HG03064 (cell line): ENCODE results near the gene TTC13.

Source experiments
- ATAC-seq: cut with Tn5 transposase; IDR thresholded peaks from one replicate; pipeline ENCODE4 v1.9.1; 2021; ENCODE audit warnings: low read depth; ENCODE audit not compliant: unreplicated experiment

Gene TTC13

DNA sequence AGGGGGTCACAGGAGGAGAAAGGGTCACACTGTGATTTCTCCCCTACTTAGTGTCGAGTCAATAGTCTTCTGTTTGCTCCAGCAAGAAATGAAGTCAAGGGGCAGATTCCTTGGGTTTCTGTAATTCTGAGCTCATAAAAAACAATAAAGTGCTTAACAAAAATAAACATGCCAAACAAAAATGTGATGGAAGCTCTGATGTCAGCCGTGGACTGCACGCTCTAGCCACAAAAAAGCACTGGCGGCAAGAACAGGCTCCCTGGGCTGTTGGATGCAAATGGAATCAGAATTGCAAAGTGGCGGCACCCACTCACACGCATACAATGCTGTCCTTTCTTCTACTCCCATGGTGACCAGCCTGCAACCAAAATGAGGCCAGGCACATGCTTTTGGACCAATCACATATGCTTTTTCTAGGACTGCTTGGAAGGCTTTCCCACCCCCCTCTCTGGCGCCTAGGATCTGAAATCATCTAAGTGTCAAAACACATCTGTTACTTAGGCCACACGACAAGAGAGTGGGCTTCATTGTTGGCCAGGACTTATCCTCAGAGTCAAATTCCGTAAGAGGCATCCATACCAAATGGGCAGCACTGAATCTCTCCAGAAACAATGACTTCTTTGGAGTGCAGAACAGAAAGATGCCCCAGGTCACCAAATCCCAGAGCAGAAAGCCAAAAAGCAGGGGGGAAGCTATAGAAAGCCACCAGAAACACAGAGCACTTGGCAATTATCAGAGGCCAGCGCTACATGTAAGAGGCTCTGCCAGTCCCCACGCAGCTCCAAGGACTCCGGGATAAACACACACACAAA lies 119.5 kb downstream of the TTC13 start:
- ATAC-seq = no peak

- no peak for ATAC-seq
Observed at GRCh38 chr1:230858236-230858820, 120.3 kb downstream of the TTC13 start.

GRCh38 chr1:230857822-230858221 lies 120.8 kb downstream of the TTC13 start:
- no peak for ATAC-seq

DNA sequence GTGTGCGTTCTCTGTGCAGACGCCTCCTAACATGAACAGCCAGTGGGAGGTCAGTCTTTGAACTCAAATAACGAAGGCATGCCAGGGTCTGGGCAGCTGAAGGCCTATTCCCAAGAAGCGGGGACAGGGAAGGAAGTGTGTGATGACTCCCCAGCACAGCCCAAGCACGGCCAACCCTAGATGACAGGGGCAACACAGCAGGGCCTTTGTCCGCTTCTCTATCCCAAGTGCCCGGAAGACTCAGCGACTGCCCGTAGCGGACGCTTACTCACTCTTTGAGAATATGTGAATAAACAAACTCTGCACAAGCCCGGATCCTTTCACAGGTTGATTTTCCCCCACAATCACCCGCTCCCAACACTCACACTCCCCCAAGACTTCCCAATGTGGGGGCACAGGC lies 121.6 kb downstream of the TTC13 start:
- ATAC-seq = no peak
